ENCODE data around the gene INPP4B.

DNA sequence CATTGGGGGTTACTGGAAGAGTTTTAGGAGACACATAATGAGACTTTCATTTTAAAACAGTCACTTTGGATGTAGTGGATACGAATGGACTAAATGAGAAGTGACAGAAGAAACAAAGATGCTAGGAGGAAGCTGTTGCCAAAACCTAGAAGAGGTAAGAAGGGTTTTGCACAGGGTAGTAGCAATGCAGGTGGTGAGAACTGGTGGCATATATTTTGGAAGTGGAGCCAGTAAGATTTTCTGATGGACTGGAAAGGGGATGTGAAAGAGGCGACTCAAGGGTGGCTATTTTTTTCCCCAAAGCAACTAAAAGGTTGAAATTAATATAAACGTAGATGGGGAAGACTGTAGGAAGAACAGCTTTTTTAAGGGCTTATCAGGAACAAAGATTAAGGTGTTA is 747.7 kb downstream of the INPP4B start:
- TF ChIP-seq, protein P1, sequence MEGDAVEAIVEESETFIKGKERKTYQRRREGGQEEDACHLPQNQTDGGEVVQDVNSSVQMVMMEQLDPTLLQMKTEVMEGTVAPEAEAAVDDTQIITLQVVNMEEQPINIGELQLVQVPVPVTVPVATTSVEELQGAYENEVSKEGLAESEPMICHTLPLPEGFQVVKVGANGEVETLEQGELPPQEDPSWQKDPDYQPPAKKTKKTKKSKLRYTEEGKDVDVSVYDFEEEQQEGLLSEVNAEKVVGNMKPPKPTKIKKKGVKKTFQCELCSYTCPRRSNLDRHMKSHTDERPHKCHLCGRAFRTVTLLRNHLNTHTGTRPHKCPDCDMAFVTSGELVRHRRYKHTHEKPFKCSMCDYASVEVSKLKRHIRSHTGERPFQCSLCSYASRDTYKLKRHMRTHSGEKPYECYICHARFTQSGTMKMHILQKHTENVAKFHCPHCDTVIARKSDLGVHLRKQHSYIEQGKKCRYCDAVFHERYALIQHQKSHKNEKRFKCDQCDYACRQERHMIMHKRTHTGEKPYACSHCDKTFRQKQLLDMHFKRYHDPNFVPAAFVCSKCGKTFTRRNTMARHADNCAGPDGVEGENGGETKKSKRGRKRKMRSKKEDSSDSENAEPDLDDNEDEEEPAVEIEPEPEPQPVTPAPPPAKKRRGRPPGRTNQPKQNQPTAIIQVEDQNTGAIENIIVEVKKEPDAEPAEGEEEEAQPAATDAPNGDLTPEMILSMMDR (IDR thresholded peaks at IDR 0.05; ENCODE audit: low read depth, low read length), result no peak
- TF ChIP-seq POLR2A (IDR thresholded peaks at IDR 0.05; ENCODE audit: extremely low read depth, insufficient read length), result no peak
- TF ChIP-seq, protein P2, sequence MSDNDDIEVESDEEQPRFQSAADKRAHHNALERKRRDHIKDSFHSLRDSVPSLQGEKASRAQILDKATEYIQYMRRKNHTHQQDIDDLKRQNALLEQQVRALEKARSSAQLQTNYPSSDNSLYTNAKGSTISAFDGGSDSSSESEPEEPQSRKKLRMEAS (IDR thresholded peaks at IDR 0.05; ENCODE audit: low read depth, low read length), result no peak

All from NB4 (cell line).